DND-41 (cell line): Measurements from ENCODE around the gene RIT2.

Experiments used
- ATAC-seq: fragments of 200-7000 bp; cut with Tn5 transposase; 3 replicates; pipeline ENCODE4 v1.9.1; 2021; ENCODE audit warnings: low read depth; ENCODE audit not compliant: insufficient read depth
- DNase-seq: peaks from one replicate; pipeline ENCODE4 v3.0.0-alpha.2; 2020
- H2AFZ ChIP-seq: 2 replicates; pipeline ENCODE4 v1.6.0; 2012; ENCODE audit warnings: low read depth, low read length
- H3K27ac ChIP-seq: 2 replicates; pipeline ENCODE4 v1.5.1; 2012; ENCODE audit warnings: low read length, inconsistent platforms
- H3K27me3 ChIP-seq: fragments of 200-600 bp; sonication (generic); 2 replicates; pipeline ENCODE4 v1.6.0; 2012; ENCODE audit warnings: low read length, mild to moderate bottlenecking, inconsistent platforms; ENCODE audit not compliant: insufficient read depth, poor library complexity
- H3K36me3 ChIP-seq: 2 replicates; pipeline ENCODE4 v1.5.1; 2012; ENCODE audit warnings: low read length, inconsistent platforms; ENCODE audit not compliant: insufficient read depth
- H3K4me1 ChIP-seq: 2 replicates; pipeline ENCODE4 v1.5.1; 2012; ENCODE audit warnings: mild to moderate bottlenecking, low read length; ENCODE audit not compliant: insufficient read depth
- H3K4me2 ChIP-seq: 2 replicates; pipeline ENCODE4 v1.6.0; 2012; ENCODE audit warnings: mild to moderate bottlenecking, moderate library complexity, low read length, inconsistent platforms; ENCODE audit not compliant: insufficient read depth
- H3K4me3 ChIP-seq, 2 experiments: fragments of 200-600 bp in 1 of 2; shearing (Covaris generic) in 1 of 2; 2 replicates each; pipeline ENCODE4 v1.5.1; 2012 to 2016; ENCODE audit warnings: inconsistent platforms in 2 of 2, low read length in 2 of 2, mild to moderate bottlenecking in 2 of 2, low read depth in 1 of 2, moderate library complexity in 1 of 2
- H3K79me2 ChIP-seq: 2 replicates; pipeline ENCODE4 v1.6.0; 2012; ENCODE audit warnings: low read length, inconsistent platforms; ENCODE audit not compliant: insufficient read depth
- H3K9ac ChIP-seq: 2 replicates; pipeline ENCODE4 v1.6.0; 2012; ENCODE audit warnings: low read depth, mild to moderate bottlenecking, inconsistent platforms, low read length, moderate library complexity
- H3K9me3 ChIP-seq: 2 replicates; pipeline ENCODE4 v1.5.1; 2012; ENCODE audit warnings: low read length, moderate library complexity, mild to moderate bottlenecking, inconsistent platforms; ENCODE audit not compliant: insufficient read depth, severe bottlenecking
- H4K20me1 ChIP-seq: 2 replicates; pipeline ENCODE4 v1.6.0; 2012; ENCODE audit warnings: low read length; ENCODE audit not compliant: insufficient read depth
- CTCF ChIP-seq: IDR thresholded peaks from 2 replicates; pipeline ENCODE4 v1.5.1; 2012; ENCODE audit warnings: borderline replicate concordance, low read length, moderate library complexity, mild to moderate bottlenecking; ENCODE audit not compliant: poor library complexity, severe bottlenecking; ENCODE audit errors: extremely low read depth
- EZH2 ChIP-seq: IDR thresholded peaks from 3 replicates; pipeline ENCODE4 v1.6.1; 2012; ENCODE audit warnings: borderline replicate concordance, low read depth, mild to moderate bottlenecking, moderate library complexity, low read length, inconsistent platforms; ENCODE audit not compliant: severe bottlenecking

Gene RIT2

GRCh38 chr18:42778024-42778423 is 337.5 kb downstream of the RIT2 start:
- Histone ChIP-seq H4K20me1 (no peaks in the 10 kb centered on the region), H2AFZ (no peak overlapping the region), H3K4me1 (no peaks in the 10 kb centered on the region), H3K79me2 (no peaks in the 10 kb centered on the region), H3K36me3 (no peaks in the 10 kb centered on the region), H3K4me2 (no peak overlapping the region), H3K9me3 (no peaks in the 10 kb centered on the region), H3K9ac (no peak overlapping the region), H3K4me3 (no peak overlapping the region), H3K27ac (no peak overlapping the region), H3K27me3 (no peaks in the 10 kb centered on the region)
- TF ChIP-seq CTCF (no peak), EZH2 (no peak)
- DNase-seq (no peak), ATAC-seq (no peak)

- Histone ChIP-seq H3K9me3 (no peaks in the 10 kb centered on the region), H3K4me3 (no peak overlapping the region), H2AFZ (no peak overlapping the region), H3K4me2 (no peak overlapping the region), H3K27ac (no peak overlapping the region), H4K20me1 (no peaks in the 10 kb centered on the region), H3K4me1 (no peaks in the 10 kb centered on the region), H3K79me2 (no peaks in the 10 kb centered on the region), H3K36me3 (no peaks in the 10 kb centered on the region), H3K9ac (no peak overlapping the region), H3K27me3 (no peaks in the 10 kb centered on the region)
- no peak for ATAC-seq
- no peak for DNase-seq
- TF ChIP-seq EZH2, result no peak
- no peak for TF ChIP-seq CTCF
These were observed 341.6 kb downstream of the RIT2 start for GRCh38 chr18:42773870-42774269.

GRCh38 chr18:42771936-42772335 is 343.5 kb downstream of the RIT2 start:
- no peaks in the 10 kb centered on the region for H3K27me3 ChIP-seq
- ATAC-seq, result no peak

More at GRCh38 chr18:42771936-42772335, 343.5 kb downstream of the RIT2 start:
- H3K4me3 ChIP-seq, result no peak overlapping the region
- no peaks in the 10 kb centered on the region for H4K20me1 ChIP-seq
- no peaks in the 10 kb centered on the region for H3K79me2 ChIP-seq
- H2AFZ ChIP-seq, result no peak overlapping the region
- no peaks in the 10 kb centered on the region for H3K36me3 ChIP-seq
- no peak overlapping the region for H3K9ac ChIP-seq
- no peaks in the 10 kb centered on the region for H3K9me3 ChIP-seq
- no peak for DNase-seq
- H3K27ac ChIP-seq, result no peak overlapping the region
- TF ChIP-seq CTCF (no peak), EZH2 (no peak)
- no peaks in the 10 kb centered on the region for H3K4me1 ChIP-seq
- H3K4me2 ChIP-seq, result no peak overlapping the region
